PC-9 (cell line): ENCODE data around the gene FBN3. TPM values are rescaled to one million over a fixed set of nuclear protein-coding genes. Genes with fewer than 3 reads are reported as not detected.

Experiments used
- BruUV-seq: library from RNA; stranded (reverse); fragments of 400-500 nt; replicated peaks from 2 replicates; lab custom pipeline; 2021; lab: Mats Ljungman, UMichigan
- CTCF ChIA-PET: fragments of 300-600 bp; sonication (Branson Sonifier 250); formaldehyde crosslinking; loops from one replicate; lab custom pipeline; 2022; ENCODE audit warnings: antibody characterized with exemption; lab: Charles Lee
- POLR2A ChIA-PET: fragments of 300-600 bp; sonication (Branson Sonifier 250); formaldehyde crosslinking; loops from one replicate; lab custom pipeline; 2022; ENCODE audit warnings: antibody characterized with exemption; ENCODE audit not compliant: unreplicated experiment; lab: Charles Lee
- DNase-seq, 2 experiments: peaks; one replicate each; pipeline versions ENCODE4 v3.0.0 to v3.0.0-alpha.2; 2015 to 2022; ENCODE audit warnings: mixed read lengths in 1 of 2
- H2AFZ ChIP-seq: fragments of 200-600 bp; sonication (generic); 2 replicates; pipeline ENCODE4 v1.8.1; 2017; ENCODE audit warnings: antibody characterized with exemption
- H3F3A ChIP-seq: fragments of 200-600 bp; sonication (generic); 2 replicates; pipeline ENCODE4 v1.8.1; 2017; ENCODE audit warnings: antibody characterized with exemption, mild to moderate bottlenecking, low read depth; ENCODE audit not compliant: insufficient read depth
- H3K27ac ChIP-seq: fragments of 200-600 bp; sonication (generic); 2 replicates; pipeline ENCODE4 v1.6.1; 2016; ENCODE audit warnings: mixed run types
- H3K27me3 ChIP-seq: fragments of 200-600 bp; sonication (generic); 2 replicates; pipeline ENCODE4 v1.6.1; 2016; ENCODE audit warnings: low read depth, mixed run types; ENCODE audit not compliant: insufficient read depth
- H3K36me3 ChIP-seq: fragments of 200-600 bp; sonication (generic); 2 replicates; pipeline ENCODE4 v1.6.1; 2016; ENCODE audit warnings: low read depth, mixed run types
- H3K4me1 ChIP-seq: fragments of 200-600 bp; sonication (generic); replicated peaks from 2 replicates; pipeline ENCODE4 v1.6.1; 2016; ENCODE audit warnings: mixed run types; ENCODE audit not compliant: insufficient read depth
- H3K4me2 ChIP-seq: fragments of 200-600 bp; sonication (generic); 2 replicates; pipeline ENCODE4 v1.6.1; 2017; ENCODE audit warnings: mixed run types
- H3K4me3 ChIP-seq: fragments of 200-600 bp; sonication (generic); 2 replicates; pipeline ENCODE4 v1.6.1; 2016; ENCODE audit warnings: mixed run types
- H3K79me2 ChIP-seq: fragments of 200-600 bp; sonication (generic); 2 replicates; pipeline ENCODE4 v1.6.1; 2017; ENCODE audit warnings: low read depth, mixed run types
- H3K9me2 ChIP-seq: fragments of 200-600 bp; sonication (generic); 2 replicates; pipeline ENCODE4 v1.8.1; 2017; ENCODE audit warnings: mild to moderate bottlenecking; ENCODE audit not compliant: insufficient read depth
- H3K9me3 ChIP-seq: fragments of 200-600 bp; sonication (generic); 2 replicates; pipeline ENCODE4 v1.8.1; 2016; ENCODE audit warnings: low read depth; ENCODE audit not compliant: insufficient read depth
- H4K20me1 ChIP-seq: fragments of 200-600 bp; sonication (generic); 2 replicates; pipeline ENCODE4 v1.8.1; 2017; ENCODE audit not compliant: insufficient read depth
- EZH2 ChIP-seq: fragments of 200-600 bp; sonication (generic); IDR thresholded peaks from 2 replicates; pipeline ENCODE4 v1.8.0; 2017; ENCODE audit warnings: antibody characterized with exemption, low read depth
- intact Hi-C: fragments of 100-400 bp; cut with micrococcal nuclease; formaldehyde crosslinking; loops from one replicate; pipeline ENCODE4 v1.10.0; 2022; ENCODE audit not compliant: unreplicated experiment
- total RNA-seq: library from RNA; stranded (reverse); gene quantifications from 2 replicates; pipeline ENCODE4 v1.2.3, GENCODE V29; 2021
- TF ChIP-seq, protein P1 (sequence below): fragments of 200-600 bp; sonication (generic); conservative IDR thresholded peaks from 2 replicates; pipeline ENCODE4 v1.6.1; 2017; ENCODE audit warnings: mixed run types, antibody characterized with exemption, mild to moderate bottlenecking, moderate library complexity

Gene FBN3
- total RNA-seq, 1 experiment from 2014 or later: not detected

- Histone ChIP-seq H3K4me1 (no peaks in the 10 kb centered on the region), H3K27me3 (peaks cover 18% of the 10 kb centered on the region), H3K9me2 (no peaks in the 10 kb centered on the region), H3K36me3 (no peaks in the 10 kb centered on the region), H3K27ac (no peak overlapping the region), H4K20me1 (no peaks in the 10 kb centered on the region), H3K4me3 (no peak overlapping the region), H3K79me2 (no peaks in the 10 kb centered on the region), H2AFZ (no peak overlapping the region), H3F3A (no peaks in the 10 kb centered on the region), H3K4me2 (no peak overlapping the region), H3K9me3 (no peaks in the 10 kb centered on the region)
- ChIA-PET CTCF (no interaction called here), POLR2A (no interaction called here)
- no peak for DNase-seq
- intact Hi-C loops: no loop called here
- no TSS peak for BruUV-seq
- TF ChIP-seq EZH2: no peak
- TF ChIP-seq, protein P1, sequence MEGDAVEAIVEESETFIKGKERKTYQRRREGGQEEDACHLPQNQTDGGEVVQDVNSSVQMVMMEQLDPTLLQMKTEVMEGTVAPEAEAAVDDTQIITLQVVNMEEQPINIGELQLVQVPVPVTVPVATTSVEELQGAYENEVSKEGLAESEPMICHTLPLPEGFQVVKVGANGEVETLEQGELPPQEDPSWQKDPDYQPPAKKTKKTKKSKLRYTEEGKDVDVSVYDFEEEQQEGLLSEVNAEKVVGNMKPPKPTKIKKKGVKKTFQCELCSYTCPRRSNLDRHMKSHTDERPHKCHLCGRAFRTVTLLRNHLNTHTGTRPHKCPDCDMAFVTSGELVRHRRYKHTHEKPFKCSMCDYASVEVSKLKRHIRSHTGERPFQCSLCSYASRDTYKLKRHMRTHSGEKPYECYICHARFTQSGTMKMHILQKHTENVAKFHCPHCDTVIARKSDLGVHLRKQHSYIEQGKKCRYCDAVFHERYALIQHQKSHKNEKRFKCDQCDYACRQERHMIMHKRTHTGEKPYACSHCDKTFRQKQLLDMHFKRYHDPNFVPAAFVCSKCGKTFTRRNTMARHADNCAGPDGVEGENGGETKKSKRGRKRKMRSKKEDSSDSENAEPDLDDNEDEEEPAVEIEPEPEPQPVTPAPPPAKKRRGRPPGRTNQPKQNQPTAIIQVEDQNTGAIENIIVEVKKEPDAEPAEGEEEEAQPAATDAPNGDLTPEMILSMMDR: no peak
Measured at GRCh38 chr19:8042900-8043299, 106.5 kb downstream of the FBN3 start.

- Histone ChIP-seq H2AFZ (no peak overlapping the region), H3K9me2 (no peaks in the 10 kb centered on the region), H3K79me2 (no peaks in the 10 kb centered on the region), H4K20me1 (no peaks in the 10 kb centered on the region), H3K4me3 (no peak overlapping the region), H3K9me3 (no peaks in the 10 kb centered on the region), H3K4me2 (no peak overlapping the region), H3K27ac (no peak overlapping the region), H3K27me3 (peaks cover 18% of the 10 kb centered on the region), H3K4me1 (no peaks in the 10 kb centered on the region), H3K36me3 (no peaks in the 10 kb centered on the region), H3F3A (no peaks in the 10 kb centered on the region)
- intact Hi-C loops: no loop called here
- TF ChIP-seq, protein P1: no peak
- TF ChIP-seq EZH2: no peak
- no TSS peak for BruUV-seq
- no peak for DNase-seq
- CTCF ChIA-PET: no interaction called here
- POLR2A ChIA-PET: interaction anchor here (0.9 kb wide), 1 partner anchor 71 kb away, joined by 5 read pairs; no protein-coding TSS in a partner anchor
Measured at GRCh38 chr19:8041531-8041931, 107.9 kb downstream of the FBN3 start.

GRCh38 chr19:8039231-8039630 is 110.2 kb downstream of the FBN3 start:
- H3K27ac ChIP-seq: no peak overlapping the region
- H3K4me2 ChIP-seq: no peak overlapping the region
- H3K9me3 ChIP-seq: no peaks in the 10 kb centered on the region
- POLR2A ChIA-PET: no interaction called here
- H3F3A ChIP-seq: no peaks in the 10 kb centered on the region
- intact Hi-C loops: no loop called here
- no peak overlapping the region for H3K4me3 ChIP-seq
- BruUV-seq: no TSS peak
- no peaks in the 10 kb centered on the region for H3K36me3 ChIP-seq
- no peak for DNase-seq
- peaks cover 6% of the 10 kb centered on the region; the same call in 1 of the 2 replicates for H3K27me3 ChIP-seq
- TF ChIP-seq, protein P1: no peak
- TF ChIP-seq EZH2: no peak
- no peak overlapping the region for H2AFZ ChIP-seq
- H3K4me1 ChIP-seq: no peaks in the 10 kb centered on the region
- no peaks in the 10 kb centered on the region for H3K79me2 ChIP-seq
- H3K9me2 ChIP-seq: no peaks in the 10 kb centered on the region
- CTCF ChIA-PET: no interaction called here
- H4K20me1 ChIP-seq: no peaks in the 10 kb centered on the region
